Heart left ventricle (tissue), 16 donors: ENCODE measurements around the gene MTX1. TPM values are rescaled to one million over a fixed set of nuclear protein-coding genes. Genes with fewer than 3 reads are reported as not detected.
"Not testable (repeated sequence)": the region's sequence is repeated elsewhere in the genome, so short reads cannot be mapped to it uniquely, and the experiment has no call there.

ENCODE experiments used
- ATAC-seq, 4 donors: fragments of 200-7000 bp; cut with Tn5 transposase; one replicate each; pipeline ENCODE4 v1.9.1; 2020 to 2022; ENCODE audit warnings: moderate library complexity in 4 of 4, mild to moderate bottlenecking in 3 of 4, moderate number of reproducible peaks in 1 of 4
- DNase-seq, 5 donors: peaks; one replicate each; pipeline ENCODE4 v3.0.0-alpha.2; 2020
- H3K27ac ChIP-seq, 12 donors: fragments of 200-600 bp; sonication (generic) in 4 of 12; one replicate each; pipeline versions ENCODE4 v1.5.0 to v1.8.0; 2016 to 2022; ENCODE audit warnings: mild to moderate bottlenecking in 2 of 12
- H3K27me3 ChIP-seq, 9 donors: fragments of 200-600 bp; sonication (generic) in 2 of 9; one replicate each; pipeline versions ENCODE4 v1.5.1 to v1.8.0; 2016 to 2022; ENCODE audit warnings: mild to moderate bottlenecking in 3 of 9
- H3K36me3 ChIP-seq, 9 donors: fragments of 200-600 bp; sonication (generic) in 2 of 9; one replicate each; pipeline versions ENCODE4 v1.5.0 to v1.8.0; 2018 to 2022; ENCODE audit warnings: mild to moderate bottlenecking in 2 of 9
- H3K4me1 ChIP-seq, 12 donors: fragments of 200-600 bp; sonication (generic) in 4 of 12; one replicate each; pipeline versions ENCODE4 v1.5.0 to v1.8.0; 2016 to 2022; ENCODE audit warnings: mild to moderate bottlenecking in 3 of 12
- H3K4me3 ChIP-seq, 12 donors: fragments of 200-600 bp; sonication (generic) in 4 of 12; one replicate each; pipeline versions ENCODE4 v1.5.0 to v1.8.0; 2017 to 2022; ENCODE audit warnings: mild to moderate bottlenecking in 9 of 12, moderate library complexity in 4 of 12
- H3K9me3 ChIP-seq, 12 donors: fragments of 200-600 bp; sonication (generic) in 4 of 12; one replicate each; pipeline versions ENCODE4 v1.5.0 to v1.8.0; 2016 to 2022; ENCODE audit warnings: mild to moderate bottlenecking in 1 of 12
- CTCF ChIP-seq, 12 donors: fragments of 200-600 bp; sonication (generic) in 4 of 12; IDR thresholded peaks; one replicate each; pipeline versions ENCODE4 v1.5.0 to v1.8.0; 2018 to 2022; ENCODE audit warnings: antibody characterized with exemption in 12 of 12, mild to moderate bottlenecking in 5 of 12
- POLR2A ChIP-seq, 2 donors: fragments of 450-650 bp; IDR thresholded peaks; one replicate each; pipeline ENCODE4 v1.6.1; 2017; ENCODE audit warnings: antibody characterized with exemption in 2 of 2, mild to moderate bottlenecking in 2 of 2, moderate library complexity in 2 of 2
- WGBS, 4 donors: extraction: QIAGEN DNeasy Blood & Tissue Kit in 2 of 4; methylation state at CpG; one replicate each; pipeline versions ENCODE4 v1.1.5 to v1.1.7; 2013 to 2018; 5-methylcytosine and 5-hydroxymethylcytosine counted together
- intact Hi-C, 10 donors: fragments of 100-400 bp; cut with DNase I; formaldehyde crosslinking; loops; one replicate each; pipeline versions ENCODE4 v1.11.1 to v1.14.2; 2022
- polyA plus RNA-seq, 2 donors: library from polyadenylated mRNA; stranded (reverse); fragments of 200-250 nt; gene quantifications; one replicate each; pipeline ENCODE4 v1.2.3, GENCODE V29; 2013
- total RNA-seq, 9 donors: library from RNA; depleted of rRNA in 2 of 9; stranded (reverse); fragments of >200 nt in 2 of 9; fragmentation: NEBNext Ultra II Directional in 3 of 9; extraction: Animal tissue kit (Norgen Biotek cat#: 25700) in 3 of 9; gene quantifications; one replicate each; pipeline versions ENCODE4 v1.1.0 to v1.2.4, GENCODE V29; 2016 to 2023
- donor health status: ischemic (EF 13 %, LVEDD 7.1; RV severe dilation, severe dysfunction).
- donor health status: healthy with polysubstance abuse.
- donor health status: DM: no; HTN: yes; CAD: no.
- donor health status: DM: no; HTN: no; CAD: no.
- donor health status: ischemic (EF 25% LVEDD 6.9; RV normal size, moderate dysfunction).
- donor health status: ischemic (EF 25% LVEDD 5.7; RV mildly dilated, moderate dysfunction).
- donor health status: healthy.
- donor health status: DM: yes; HTN: yes; CAD: no.
- donor health status: ischemic (EF 35%, LVEDD 5.7; RV mildly dilated, moderate dysfunction).
- donor health status: nonischemic (EF 11% LVEDD 7.7; RV severe dilation, severe dysfunction).
- donor health status: DM: yes; HTN: yes; CAD: no.
- donor health status: PGD.
- donor health status: ischemic (EF 29% LVEDD 5.4; RV normal size, mild dysfunction).
- donor health status: nonischemic (EF 23%, LVEDD 6.1; RV moderate dilation, normal function).

Gene MTX1
- total and polyA plus RNA-seq, 11 donors: 14.1 to 37.1 (median 20.2) TPM

GRCh38 chr1:155228096-155228427 is 19.6 kb downstream of the MTX1 start:
- no peak for ATAC-seq
- peaks cover 0 to 48% (median 17%) of the 10 kb centered on the region in 12 donors for H3K4me1 ChIP-seq
- H3K27ac ChIP-seq: peak overlapping the region in 11 of 12 donors; percentile 79 to 96 (median 89)
- 51 to 59% (median 55%) methylated on average over 9 of the region's 9 CpGs for WGBS, 4 donors
- intact Hi-C loops: loop anchor here in 6 of 10 donors (5.0 to 10.0 kb wide), 2 partner anchors 51 to 53 kb away; partner anchors contain the start of genes KRTCAP2 (in 2 of the 6) and TRIM46 (in 2 of the 6)
- no peak for DNase-seq
- H3K4me3 ChIP-seq: peak overlapping the region; percentile 22 to 77 (median 62)
- H3K9me3 ChIP-seq: no peaks in the 10 kb centered on the region
- H3K27me3 ChIP-seq: no peaks in the 10 kb centered on the region
- no peaks in the 10 kb centered on the region for H3K36me3 ChIP-seq
- TF ChIP-seq CTCF (IDR thresholded peaks at IDR 0.05) (no peak), POLR2A (IDR thresholded peaks at IDR 0.05) (no peak)

DNA sequence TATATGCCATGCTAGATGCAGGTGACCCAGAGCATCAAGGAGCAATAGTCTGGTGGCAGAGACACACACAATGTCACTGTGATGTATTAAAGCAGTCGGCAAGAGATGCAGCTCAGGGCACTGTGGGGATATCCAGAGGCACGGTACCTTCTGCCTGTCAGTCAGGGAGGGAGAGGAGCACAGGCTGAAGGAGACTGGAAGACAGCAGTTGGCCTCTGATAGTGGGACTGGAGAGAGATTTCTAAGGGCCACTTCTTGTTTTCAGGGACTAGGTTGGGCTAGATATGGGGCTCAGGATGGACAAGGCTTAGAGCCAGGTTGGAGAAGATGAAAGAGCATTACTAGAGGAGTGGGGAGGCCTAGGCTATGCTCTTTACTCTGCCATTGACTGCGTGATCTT is 22.8 kb downstream of the MTX1 start:
- DNase-seq, H3K27me3 ChIP-seq, ATAC-seq, intact Hi-C loops, H3K9me3 ChIP-seq, H3K36me3 ChIP-seq, H3K4me3 ChIP-seq: not testable (repeated sequence)
- 51 to 83% (median 67%) methylated on average over 3 of the region's 3 CpGs for WGBS, 4 donors
- Histone ChIP-seq H3K4me1 (peaks cover 0 to 30% (median 13%) of the 10 kb centered on the region in 12 donors), H3K27ac (peak overlapping the region in 1 of 12 donors; percentile 66)

GRCh38 chr1:155232001-155232978 is 23.8 kb downstream of the MTX1 start:
- Histone ChIP-seq H3K36me3 (peaks cover 0 to 19% (median 14%) of the 10 kb centered on the region in 9 donors), H3K4me1 (peaks cover 0 to 23% (median 5%) of the 10 kb centered on the region in 12 donors), H3K27ac (peak overlapping the region in 5 of 12 donors; percentile 30 to 66 (median 58))
- DNase-seq: peak in 2 of 5 donors; percentile 63 to 72
- H3K27me3 ChIP-seq, intact Hi-C loops, H3K9me3 ChIP-seq, H3K4me3 ChIP-seq, ATAC-seq: not testable (repeated sequence)
- 60 to 67% (median 61%) methylated on average over 13 of the region's 13 CpGs for WGBS, 4 donors

DNA sequence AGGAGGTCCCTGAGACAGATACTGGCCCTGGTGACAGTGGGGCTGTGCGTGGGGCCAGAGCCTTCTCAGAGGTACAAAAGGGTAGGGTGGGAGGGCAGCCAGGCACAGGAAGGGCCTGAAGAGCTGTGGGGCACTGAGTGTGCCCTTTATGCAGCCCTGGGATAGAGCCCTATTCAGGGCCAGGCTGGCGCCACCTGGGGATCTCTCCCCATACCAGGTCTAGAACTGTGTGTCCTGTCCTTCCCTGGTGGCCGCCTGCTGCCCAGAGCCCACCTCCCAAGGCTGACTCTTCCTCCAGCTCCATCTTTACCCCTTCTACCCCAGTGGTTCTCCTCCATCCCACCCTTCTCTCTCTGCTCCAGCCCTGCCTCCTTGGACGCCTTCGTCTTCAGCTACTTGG is 25.0 kb downstream of the MTX1 start:
- peak in 1 of 4 donors; percentile 16 for ATAC-seq
- Histone ChIP-seq H3K36me3 (peaks cover 0 to 28% (median 22%) of the 10 kb centered on the region in 9 donors), H3K4me1 (peaks cover 0 to 16% (median 0%) of the 10 kb centered on the region in 12 donors)
- H3K4me3 ChIP-seq, H3K27me3 ChIP-seq, DNase-seq, intact Hi-C loops, H3K9me3 ChIP-seq, H3K27ac ChIP-seq: not testable (repeated sequence)
- 83 to 100% (median 91%) methylated on average over 1 of the region's 5 CpGs for WGBS, 4 donors

DNA sequence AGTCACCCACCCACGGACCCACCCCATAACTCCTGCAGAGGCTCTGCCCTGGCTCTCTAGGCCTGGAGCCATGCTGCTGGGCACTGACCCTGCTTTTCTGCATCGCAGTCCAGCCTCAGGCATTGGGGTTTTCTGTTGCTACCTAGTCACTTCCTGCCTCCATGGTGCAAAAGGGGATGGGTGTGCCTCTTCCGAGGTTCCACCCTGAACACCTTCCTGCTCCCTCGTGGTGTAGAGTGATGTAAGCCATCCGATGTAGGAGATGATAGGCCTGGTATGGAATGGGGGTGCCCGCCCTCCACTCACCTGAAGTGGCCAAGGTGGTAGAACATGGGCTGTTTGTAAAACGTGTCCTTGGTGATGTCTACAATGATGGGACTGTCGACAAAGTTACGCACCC is 26.9 kb downstream of the MTX1 start:
- H3K9me3 ChIP-seq, H3K4me3 ChIP-seq, ATAC-seq, intact Hi-C loops, DNase-seq, H3K27me3 ChIP-seq, H3K27ac ChIP-seq: not testable (repeated sequence)
- Histone ChIP-seq H3K4me1 (peaks cover 0 to 23% (median 2%) of the 10 kb centered on the region in 12 donors), H3K36me3 (peaks cover 0 to 40% (median 27%) of the 10 kb centered on the region in 9 donors)
- 89 to 92% (median 91%) methylated on average over 4 to 8 of the region's 9 CpGs for WGBS, 4 donors

DNA sequence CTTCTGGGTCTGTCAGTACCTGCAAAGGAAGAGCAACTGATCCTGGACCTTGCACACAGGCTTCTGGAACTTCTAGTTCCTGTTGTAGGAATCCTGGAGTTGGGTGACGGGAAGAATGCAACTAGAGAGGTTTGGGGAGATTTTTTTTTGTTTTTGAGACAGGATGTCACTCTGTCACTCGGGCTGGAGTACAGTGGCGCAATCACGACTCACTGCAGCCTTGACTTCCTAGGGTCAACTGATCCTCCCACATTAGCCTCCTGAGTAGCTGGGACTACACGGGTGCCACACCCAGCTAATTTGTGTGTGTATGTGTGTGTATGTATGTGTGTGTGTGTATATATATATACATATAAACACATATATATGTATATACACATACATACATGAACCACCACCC is 28.0 kb downstream of the MTX1 start:
- Histone ChIP-seq H3K36me3 (peaks cover 0 to 40% (median 27%) of the 10 kb centered on the region in 9 donors), H3K9me3 (no peaks in the 10 kb centered on the region), H3K27ac (no peak overlapping the region), H3K4me3 (no peak overlapping the region), H3K27me3 (no peaks in the 10 kb centered on the region), H3K4me1 (peaks cover 0 to 28% (median 7%) of the 10 kb centered on the region in 12 donors)
- intact Hi-C loops: no loop called here
- no peak for DNase-seq
- 81 to 87% (median 82%) methylated on average over 5 of the region's 5 CpGs for WGBS, 4 donors
- no peak for ATAC-seq
- TF ChIP-seq POLR2A (IDR thresholded peaks at IDR 0.05): no peak
- no peak for TF ChIP-seq CTCF (IDR thresholded peaks at IDR 0.05)
